Measurements from ENCODE around the gene MXD3.
A peak's percentile ranks its signal among the peaks of the same experiment; 100 is the strongest.
"Not testable (repeated sequence)": the region's sequence is repeated elsewhere in the genome, so short reads cannot be mapped to it uniquely, and the experiment has no call there.

Gene MXD3

DNA sequence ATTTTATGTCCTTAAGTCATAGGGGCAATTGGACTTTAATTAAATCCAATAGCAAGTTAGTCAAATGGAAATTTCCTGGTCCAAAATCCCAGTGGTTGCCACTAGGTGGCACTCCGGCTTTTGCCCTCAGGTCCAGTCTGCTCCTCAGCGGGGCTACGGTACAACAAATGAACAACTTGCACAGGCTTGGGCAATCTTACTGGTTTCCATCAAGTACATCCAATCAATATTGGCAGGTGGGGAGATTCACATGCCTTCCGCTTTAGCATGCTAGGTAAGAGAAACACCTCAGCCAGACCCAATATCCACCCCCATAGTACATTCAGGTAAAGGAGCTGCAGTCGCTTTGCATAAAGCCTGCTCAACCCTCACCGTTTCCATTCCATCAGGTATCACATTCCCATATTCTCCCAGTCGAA lies 6.3 kb upstream of the MXD3 start:
- DNase-seq = peak; percentile 67 to 73

DNA sequence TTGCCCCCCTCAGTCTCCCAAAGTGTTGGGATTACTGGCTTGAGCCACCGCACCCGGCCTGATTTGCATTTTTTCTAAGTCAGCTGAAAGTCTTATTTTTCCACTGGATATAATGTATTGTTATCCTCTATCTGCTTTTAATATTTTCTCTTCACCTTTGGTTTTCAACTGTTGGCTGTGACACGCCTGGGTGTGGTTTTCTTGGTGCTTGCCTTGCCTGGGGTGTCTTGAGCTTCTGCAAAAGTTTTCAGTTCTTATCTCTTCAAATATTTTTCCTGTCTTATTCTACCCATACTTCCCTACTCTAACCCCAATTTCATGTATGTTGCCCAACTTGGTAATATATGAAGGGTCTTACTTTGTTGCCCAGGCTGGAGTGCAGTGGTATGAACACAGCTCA lies 4.3 kb upstream of the MXD3 start:
- DNase-seq = no peak

DNA sequence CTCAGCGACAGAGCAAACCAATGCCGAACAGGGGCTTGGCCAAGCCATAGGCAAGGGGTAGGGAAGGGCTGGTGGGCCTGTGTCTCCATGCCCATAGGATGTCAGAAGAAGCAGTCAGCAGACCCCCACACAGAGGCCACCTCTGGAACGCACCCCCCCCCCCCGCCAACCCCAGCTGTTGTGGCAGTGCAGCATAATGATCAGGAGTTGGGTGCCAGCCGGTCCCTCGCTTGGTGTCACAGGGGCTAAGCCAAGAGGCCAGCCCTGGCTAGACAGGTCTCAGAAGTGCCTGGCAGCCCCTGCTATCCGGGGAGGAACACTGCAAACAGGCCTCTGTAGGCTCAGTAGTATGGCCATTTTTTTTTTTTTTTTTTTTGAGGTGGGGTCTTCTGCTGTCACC lies 3.7 kb upstream of the MXD3 start:
- DNase-seq = no peak

DNA sequence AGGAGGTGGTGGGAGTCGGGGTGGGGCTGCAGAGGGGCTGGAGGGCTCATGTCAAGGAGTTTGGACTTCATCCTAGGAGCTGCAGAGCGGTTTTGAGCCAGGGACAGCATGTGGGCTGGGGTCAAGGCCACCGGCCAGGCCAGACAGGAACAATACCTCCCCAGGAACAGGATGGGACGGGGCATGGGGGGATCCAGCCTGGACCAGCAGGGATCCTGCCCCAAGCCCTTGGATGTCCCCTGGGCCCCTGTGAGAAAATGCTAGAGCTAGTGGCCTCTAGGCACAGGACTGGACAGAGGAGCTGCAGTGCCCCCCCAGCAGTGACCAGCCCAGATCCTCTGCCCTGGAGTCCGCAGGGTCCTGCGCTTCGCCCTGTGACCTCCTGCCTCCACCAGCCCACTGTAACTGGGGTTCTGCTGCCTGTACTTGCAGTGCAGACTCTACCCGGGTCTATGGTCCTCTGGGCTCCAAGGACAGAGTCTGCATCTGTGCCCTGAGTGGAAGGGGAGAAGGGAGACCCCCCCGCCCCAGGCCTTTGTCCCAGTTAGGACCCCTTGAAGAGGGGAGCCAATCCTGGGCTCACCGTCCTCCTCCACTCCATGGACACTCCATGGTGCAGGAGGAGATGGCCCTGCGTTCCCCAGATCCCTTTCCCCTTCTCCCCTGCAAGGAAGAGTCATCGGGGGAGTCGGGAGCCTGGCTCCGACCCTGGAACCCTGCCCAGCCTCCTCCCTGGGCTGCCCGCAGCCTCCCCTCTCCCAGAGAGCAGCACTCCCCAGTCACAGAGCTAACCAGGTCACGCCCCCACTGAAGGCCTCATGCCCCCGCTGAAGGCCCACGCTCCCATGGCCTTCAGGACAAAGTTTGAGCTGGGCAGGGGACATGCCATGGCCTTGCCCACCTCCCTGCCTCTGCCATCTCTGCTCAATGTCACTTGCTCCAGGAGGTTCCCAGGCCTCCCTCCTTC lies 3.0 kb upstream of the MXD3 start:
- no peak for DNase-seq

DNA sequence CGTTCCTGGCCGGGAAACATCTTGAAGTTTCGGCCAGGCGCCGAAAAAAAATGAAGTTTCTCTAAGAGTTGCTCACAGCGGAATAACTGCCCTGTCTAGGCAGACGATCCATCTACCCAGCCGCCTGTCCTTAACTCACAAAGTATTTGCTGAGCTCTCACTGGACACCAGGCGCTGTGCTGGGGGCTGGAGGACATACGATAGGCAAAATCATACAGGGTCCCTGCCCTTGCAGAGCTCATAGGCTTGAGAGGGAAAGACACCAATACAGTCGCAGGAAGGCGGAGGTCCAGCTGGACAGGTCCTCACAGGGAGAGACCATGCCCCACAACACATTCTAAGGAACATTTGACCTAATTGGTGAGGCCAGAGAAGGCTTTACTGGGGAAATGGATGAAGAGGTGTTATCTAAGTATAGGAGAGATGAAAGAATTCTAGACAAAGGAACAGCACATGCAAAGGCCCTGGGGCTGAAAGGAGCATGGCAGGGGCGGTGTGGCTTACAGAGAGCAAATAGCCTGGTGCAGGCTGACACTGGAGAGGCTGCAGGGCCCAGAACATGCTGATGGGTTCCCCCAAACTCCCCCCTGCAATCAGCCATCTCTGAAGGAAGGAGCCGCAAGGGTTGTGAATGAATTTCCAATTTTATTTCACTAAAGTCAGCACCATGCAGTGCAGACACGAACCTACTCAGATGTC lies 2.0 kb upstream of the MXD3 start:
- DNase-seq = no peak

DNA sequence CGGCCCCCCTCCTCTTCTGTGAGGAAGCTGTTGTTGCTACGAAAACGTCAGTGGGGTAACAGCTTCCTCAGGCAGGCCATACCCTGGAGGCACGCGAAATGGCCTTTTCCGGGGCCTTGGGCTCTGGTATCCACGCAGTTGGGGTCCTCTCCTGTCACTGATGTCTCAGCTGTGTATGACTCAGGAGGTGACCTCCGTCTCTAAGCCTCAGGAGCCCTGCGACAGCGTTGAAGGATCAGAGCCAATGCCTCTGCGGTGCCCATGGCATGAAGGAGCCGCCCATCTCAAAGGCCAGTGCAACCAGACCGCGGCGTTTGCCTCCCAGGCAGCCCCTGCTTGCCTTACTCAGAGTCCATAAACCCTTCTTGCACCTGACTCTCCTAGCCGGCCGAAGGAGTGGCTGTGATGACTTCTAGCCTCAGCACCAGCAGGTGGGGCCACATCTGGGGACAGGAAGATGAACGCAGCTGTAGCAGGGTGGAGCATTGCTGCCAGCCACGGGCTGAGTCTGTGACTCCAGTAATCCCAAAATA lies 1.0 kb upstream of the MXD3 start:
- DNase-seq = no peak

DNA sequence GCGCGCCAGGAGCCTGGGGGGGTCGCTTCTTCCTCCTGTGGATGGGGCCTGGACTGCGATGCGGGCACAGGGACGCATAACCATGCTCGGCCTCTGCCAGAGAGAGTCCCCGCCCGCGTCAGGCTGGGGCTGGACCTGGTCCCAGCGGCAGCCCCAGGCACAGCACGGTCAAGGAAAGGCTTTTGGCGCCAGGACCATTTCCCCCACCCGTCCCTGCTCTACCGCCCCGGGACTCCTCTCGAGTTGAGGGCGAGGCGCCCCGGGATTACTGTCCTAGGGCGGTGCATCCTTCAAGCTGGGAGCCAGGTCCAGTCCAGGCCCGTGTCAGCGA lies 341 bp downstream of the MXD3 start:
- no peak for DNase-seq

DNA sequence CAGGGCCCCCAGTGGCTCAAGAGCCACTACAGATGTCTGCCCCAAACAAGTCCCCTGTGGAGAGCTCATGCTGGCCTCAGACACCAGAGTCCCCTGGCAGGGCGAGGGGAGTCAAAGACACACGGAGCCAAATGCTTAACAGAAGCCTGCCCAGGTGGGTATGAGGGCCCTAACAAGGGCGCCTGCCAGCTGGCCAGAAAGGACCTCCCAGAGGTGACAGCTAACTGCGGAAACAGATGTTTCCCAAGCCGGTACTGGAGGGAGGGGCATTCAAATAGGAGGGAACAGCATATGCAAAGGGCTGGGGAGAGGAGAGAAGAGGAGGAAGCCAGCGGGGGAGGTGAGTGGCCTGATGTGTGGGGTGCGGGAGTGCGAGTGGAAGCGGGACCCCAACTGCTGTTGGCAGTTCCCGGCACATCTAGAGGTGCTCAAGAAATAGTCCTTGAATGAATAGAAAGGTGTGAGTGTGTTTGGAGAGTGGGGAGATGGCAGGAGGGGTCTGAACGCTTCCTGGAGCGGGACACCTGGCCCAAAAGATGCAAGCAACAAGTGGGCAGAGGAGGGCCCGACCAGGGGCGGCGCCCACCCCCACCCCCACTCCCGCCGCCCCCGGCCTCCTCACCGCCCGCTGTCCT lies 824 bp downstream of the MXD3 start:
- no peak for DNase-seq

DNA sequence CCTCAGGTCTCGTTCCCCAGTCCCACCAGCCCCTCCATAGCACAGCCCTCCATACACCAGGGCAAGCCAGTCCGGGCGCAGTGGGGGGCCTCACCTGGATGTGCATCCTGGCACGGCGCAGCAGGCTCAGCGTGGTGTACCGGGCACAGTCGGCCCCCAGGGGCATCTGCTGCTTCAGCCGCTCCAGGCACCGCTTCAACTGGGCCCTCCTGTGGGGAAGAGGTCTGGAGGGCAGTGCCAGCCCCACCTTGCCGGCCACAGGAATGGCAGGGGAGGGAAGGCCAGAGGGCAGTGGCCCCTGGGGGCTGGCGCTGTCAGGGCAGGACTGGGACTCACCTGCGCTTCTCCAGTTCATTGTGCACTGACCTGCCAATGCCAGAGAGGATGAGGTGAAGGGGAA lies 1.4 kb downstream of the MXD3 start:
- DNase-seq = no peak

DNA sequence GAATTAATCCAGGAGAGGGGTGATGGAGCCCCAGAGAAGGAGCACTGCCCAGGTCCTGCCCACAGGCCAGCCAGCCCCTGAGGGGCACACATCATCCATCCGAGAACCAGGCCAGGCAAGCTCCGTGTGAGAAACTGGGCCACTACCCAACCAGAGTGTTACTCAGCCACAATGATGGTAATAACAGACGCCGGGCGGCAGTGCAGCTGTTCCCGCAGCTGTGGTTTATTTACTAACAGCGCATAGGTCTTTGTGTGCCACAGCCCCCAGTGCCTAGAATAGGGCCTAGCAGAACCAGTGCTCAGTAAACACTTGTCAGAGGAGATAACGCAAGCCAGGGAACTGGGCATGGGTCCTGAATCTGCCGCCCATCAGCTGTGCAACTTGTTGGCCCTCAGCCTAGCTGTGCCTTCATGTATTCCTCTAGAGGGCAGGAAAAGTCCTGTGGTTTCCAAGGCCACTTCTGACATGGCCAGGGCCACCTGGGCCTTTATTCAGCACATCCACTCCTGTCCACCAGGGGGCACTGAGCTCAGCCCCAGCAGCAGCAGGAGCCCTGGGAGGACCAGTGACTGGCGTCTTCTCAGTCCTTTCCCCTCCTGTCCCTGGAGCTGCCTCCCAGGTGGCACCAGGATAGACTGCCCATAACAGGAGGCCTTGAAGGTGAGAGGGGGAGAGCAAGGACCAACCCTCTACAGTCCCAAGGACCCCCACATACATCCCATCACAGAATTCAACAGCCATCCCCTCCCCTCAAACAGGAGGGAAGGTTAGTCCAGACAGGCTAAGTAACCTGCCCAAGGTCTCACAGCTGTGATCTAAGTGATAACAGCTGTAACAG lies 2.1 kb downstream of the MXD3 start:
- peak; percentile 66 to 69 for DNase-seq

DNA sequence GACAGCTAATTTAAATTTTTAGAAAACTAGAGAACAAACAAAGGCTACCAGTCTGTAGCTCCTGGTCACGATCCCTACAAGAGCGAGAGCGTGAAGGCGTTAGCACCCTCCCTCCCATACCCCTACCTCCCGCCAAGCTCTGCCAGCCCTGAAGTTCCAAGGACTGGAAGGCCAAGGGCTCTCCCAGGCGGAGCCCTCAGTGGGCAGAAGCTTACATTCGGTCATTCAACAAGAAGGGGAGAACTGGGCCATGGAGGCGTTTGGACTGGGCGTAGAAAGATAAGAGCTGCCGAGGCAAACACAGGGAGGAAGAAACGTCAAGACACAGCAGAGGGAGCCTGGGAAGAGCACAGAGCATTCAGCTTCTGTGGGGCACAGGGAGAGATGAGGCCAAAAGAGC lies 3.0 kb downstream of the MXD3 start:
- no peak for DNase-seq

DNA sequence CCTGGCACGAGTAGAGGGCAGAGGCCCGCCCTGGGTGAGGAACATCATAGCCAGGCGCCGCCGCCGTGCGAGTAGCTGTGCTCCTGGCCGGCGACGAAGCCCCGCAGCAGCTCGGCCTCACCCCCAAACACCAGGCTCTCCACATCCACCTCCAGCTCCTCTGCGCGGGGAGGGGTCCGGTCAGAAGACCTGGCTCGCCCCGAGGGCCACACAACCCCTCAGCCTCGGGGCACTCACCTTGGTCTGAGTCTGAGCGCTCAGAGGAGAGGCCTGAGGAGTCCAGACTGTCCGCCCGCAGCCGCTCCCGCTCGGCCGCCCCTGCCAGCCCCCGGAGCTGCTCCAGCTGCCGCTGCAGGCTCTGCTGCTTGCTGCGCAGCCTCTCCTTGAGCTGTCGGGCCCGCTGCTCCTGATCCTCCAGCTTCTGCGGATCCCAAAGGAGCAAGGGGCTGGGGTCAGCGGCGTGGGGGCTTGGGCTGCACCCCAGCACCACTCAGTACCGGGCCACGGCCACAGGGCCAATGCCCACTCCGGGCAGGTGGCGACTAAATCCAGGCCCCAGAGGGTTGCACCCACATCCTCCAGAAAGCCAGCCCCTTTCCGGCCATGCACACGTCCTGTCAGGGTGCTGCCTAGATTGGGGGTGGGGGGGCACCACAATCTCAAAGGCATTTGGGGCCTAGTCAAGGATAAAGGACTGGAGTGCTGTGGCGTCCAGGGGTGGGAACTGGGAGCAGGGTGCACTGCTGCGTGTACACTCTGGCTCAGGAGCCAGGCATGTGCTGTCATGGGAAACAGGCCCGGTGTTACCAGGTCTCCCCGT lies 3.9 kb downstream of the MXD3 start:
- DNase-seq = no peak

DNA sequence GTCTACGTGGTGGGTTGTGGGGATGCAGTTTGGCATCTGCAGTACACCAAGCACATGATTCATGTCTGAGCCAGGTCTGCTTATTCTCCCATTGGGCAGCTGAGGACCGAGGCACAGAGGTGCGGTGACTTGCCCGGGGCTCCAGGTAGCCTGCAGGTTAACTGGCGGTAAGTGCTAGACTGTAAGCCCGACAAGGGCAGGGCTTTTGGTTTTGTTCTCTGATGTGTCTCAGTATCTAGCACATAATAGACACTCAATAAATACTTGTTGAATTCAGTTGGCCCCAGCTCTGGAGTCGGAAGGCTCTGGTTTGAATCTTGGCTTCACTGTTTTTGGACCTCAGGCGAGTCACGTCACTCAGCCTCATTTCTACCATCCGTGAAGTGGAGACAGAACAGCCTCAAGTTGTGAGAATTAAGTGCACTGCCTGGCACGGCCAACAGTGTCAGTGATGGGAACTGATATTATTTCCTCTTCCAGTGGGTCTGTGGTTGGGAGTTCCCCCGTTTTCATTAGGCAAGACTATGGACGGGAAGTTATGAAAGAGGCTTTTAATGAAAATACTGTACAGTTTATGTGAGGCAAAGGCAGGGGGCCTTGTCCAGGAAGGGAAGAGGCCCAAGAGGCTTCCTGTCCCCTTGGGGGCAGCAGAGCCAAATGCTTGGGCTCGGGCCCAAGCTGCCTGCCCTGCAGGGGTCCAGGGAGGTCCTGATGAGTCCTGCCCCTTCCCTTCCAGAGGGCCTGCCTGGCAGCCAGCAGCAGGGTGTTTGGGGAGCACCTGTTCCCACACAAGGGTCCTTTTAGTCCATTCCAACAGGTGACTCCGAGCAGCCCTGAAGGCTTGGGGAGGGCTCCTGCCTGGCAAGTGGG lies 4.8 kb downstream of the MXD3 start:
- DNase-seq = no peak

DNA sequence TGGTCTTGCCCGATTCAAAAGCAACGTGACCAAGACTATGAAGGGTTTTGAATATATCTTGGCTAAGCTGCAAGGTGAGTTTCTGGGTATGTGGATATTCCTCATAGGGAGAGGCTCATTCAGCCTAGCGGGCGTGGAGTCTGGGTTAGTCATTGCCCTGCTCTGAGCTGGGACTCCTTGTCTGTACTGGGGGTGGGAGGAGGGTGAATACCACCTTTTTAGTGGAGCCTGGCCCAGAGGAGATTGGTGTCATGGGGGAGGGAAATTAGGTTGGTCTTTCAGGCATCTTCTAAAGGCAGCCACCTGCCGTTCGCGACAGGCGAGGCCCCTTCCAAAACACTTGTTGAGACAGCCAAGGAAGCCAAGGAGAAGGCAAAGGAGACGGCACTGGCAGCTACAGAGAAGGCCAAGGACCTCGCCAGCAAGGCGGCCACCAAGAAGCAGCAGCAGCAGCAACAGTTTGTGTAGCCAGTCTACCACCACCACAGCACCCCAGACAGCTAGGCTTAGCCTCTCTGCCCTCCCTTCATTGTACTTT lies 5.5 kb downstream of the MXD3 start:
- not testable (repeated sequence) for DNase-seq

DNA sequence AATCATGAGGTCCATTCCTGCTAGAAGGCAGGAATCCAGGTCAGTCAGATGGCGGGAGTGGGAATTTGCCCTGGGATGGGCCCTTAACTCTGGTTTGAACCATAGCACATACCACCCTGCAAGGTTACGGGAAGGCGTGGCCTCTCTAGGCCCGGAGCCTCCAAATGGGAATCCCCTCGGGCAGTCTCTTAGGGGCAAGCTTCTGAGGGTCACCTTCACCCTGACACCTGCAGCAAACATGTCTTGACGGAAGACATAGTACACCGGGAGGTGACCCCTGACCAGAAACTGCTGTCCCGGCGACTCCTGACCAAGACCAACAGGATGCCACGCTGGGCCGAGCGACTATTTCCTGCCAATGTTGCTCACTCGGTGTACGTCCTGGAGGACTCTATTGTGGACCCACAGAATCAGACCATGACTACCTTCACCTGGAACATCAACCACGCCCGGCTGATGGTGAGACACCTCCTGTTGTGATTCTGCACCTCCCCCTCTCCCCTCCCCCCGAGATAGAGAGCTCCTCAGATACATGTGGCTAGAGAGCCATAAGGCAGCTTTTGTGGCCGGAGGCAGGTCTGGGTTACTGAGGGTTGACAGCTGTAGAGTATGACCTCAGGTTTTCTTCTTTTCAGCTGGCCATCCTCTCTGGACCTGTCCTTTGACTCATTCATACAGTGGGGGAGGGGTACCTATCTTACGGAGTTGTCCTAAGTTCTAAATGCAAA lies 7.1 kb downstream of the MXD3 start:
- peak in 1 of 2 experiments; percentile 27 for DNase-seq

DNA sequence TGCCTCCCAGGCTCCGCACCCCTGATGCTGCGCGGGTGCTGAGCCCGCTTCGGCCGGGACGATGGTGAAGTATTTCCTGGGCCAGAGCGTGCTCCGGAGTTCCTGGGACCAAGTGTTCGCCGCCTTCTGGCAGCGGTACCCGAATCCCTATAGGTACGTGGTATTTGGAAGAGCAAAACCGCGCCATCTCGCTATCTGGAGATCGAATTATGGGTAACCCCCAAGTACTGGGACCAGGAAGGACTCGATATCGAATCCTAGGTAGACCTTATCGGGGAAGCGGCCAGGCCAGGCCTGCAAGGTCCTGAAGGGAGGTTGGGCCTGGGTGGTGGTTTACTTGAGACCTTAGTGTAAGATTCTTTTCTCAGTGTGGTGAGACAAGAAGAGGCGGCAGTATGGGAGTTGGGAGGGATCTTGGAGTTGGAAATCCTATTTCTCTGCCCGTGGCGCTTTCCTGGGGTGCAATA lies 7.7 kb downstream of the MXD3 start:
- no peak for DNase-seq

DNA sequence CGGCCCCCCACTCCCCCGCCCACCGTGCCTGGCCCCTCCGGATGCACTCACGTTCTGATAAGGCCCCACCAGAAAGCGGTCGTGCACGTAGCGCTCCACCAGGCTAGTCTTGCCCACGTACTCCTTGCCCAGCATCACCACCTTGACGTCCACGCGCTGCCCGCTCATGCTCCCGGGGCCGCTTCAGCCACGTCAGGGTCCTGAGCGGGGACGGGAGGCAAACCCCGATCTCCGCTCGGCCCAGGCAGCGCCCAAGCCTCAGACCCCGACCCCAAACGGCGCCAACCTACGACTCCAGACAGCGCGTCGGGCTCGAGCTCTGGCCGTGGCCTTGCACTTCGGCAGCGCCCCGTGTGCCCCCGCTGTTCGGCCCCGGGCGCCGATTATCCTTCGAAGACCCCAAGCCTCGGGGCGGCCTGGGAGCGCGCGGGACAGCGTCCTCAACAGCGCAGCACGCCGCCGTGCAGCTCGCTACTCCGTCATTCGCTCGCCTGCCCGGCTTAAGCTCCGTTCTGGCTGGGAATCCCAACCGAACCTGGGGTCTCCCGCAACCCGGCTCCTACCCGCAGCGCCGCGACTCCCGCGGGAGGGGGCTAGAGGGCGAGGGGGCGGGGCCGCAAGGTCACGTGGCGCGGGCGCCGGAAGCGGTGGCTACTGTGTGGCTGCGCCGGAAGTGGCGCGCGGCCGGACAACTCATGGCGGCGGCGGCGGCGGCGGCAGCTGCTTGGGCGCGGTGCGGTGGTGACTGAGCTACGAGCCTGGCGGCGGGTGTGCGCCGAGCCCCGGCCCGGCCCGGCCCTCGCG lies 8.4 kb downstream of the MXD3 start, which contains the start of the genes PRELID1 and RAB24:
TSS of gene PRELID1 (plus strand) at position 679 of the 804 bp plus-strand sequence. CDS start 187 bp downstream, outside the sequence.
TSS of gene RAB24 (minus strand) at position 599 of the 804 bp plus-strand sequence. CDS start at position 168, 431 bp downstream.
- DNase-seq = peak; percentile 80 to 83
